ENCODE data around the gene CCM2L. TPM values are rescaled to one million over a fixed set of nuclear protein-coding genes. Genes with fewer than 3 reads are reported as not detected.

Gene CCM2L
- total and polyA plus RNA-seq, 2 of the 4 experiments (the other 2 are of a cell fraction), result not detected

- BruUV-seq (replicated peaks), result no TSS peak
- Histone ChIP-seq H3K4me1 (ENCODE audit: control insufficient read depth, insufficient read depth, low read length) (no peaks in the 10 kb centered on the region), H4K20me1 (ENCODE audit: insufficient read depth, low read length) (no peaks in the 10 kb centered on the region), H3K27me3 (ENCODE audit: control insufficient read depth, insufficient read depth, low read length) (peaks cover 57% of the 10 kb centered on the region), H4K8ac (ENCODE audit: low read depth in 2 of 2, low read length in 2 of 2) (no peak overlapping the region), H2BK20ac (ENCODE audit: low read depth, low read length) (no peak overlapping the region), H3K18ac (ENCODE audit: low read depth, low read length) (no peak overlapping the region), H2BK120ac (ENCODE audit: low read depth, low read length) (no peak overlapping the region), H3K14ac (replicated peaks; ENCODE audit: low read depth, low read length) (no peak overlapping the region), H2BK5ac (ENCODE audit: low read depth, low read length, poor library complexity, severe bottlenecking) (no peak overlapping the region), H3K9ac (ENCODE audit: low read depth, low read length) (no peak overlapping the region), H2AK9ac (replicated peaks; ENCODE audit: low read depth, low read length, poor library complexity) (no peak overlapping the region), H3K4me3 (ENCODE audit: insufficient read depth, low read depth, low read length) (no peak overlapping the region), H2AK5ac (ENCODE audit: low read depth, low read length) (no peak overlapping the region), H3K27ac (ENCODE audit: insufficient read depth, low read length) (no peak overlapping the region), H3K4me2 (ENCODE audit: low read depth, low read length) (no peak overlapping the region), H4K91ac (ENCODE audit: insufficient read depth, low read depth, low read length) (no peak overlapping the region), H3K23ac (ENCODE audit: low read depth, low read length) (no peak overlapping the region), H3K4ac (ENCODE audit: low read depth, low read length) (no peak overlapping the region), H3K56ac (ENCODE audit: extremely low read depth, insufficient read depth, low read length) (no peak overlapping the region), H3K79me1 (ENCODE audit: low read depth in 1 of 2, low read length in 2 of 2) (no peaks in the 10 kb centered on the region), H3K9me1 (ENCODE audit: insufficient read depth, low read length) (no peaks in the 10 kb centered on the region), H4K5ac (ENCODE audit: low read depth, low read length) (no peak overlapping the region), H2AFZ (replicated peaks; ENCODE audit: low read length, poor library complexity) (no peak overlapping the region), H3K9me3 (ENCODE audit: control insufficient read depth, insufficient read depth, low read length) (no peaks in the 10 kb centered on the region), H2BK15ac (ENCODE audit: low read depth, low read length) (no peak overlapping the region), H3K36me3 (ENCODE audit: control insufficient read depth, insufficient read depth, low read length) (no peaks in the 10 kb centered on the region)
- intact Hi-C loops (cut with micrococcal nuclease) (no loop called here), in situ Hi-C loops (cut with MboI; ENCODE audit: low sequenced_read_pairs) (no loop called here), dilution Hi-C loops (cut with HindIII; ENCODE audit: low sequenced_read_pairs, unreplicated experiment) (no loop called here)
- ChIA-PET POLR2A (ENCODE audit: unreplicated experiment) (no interaction called here), CTCF (no interaction called here)
- TF ChIP-seq MAFK (IDR thresholded peaks at IDR 0.05; ENCODE audit: low read depth, low read length) (no peak), RAD21 (IDR thresholded peaks at IDR 0.05; ENCODE audit: low read length) (no peak), USF2 (IDR thresholded peaks at IDR 0.05; ENCODE audit: low read depth, low read length) (no peak), SMC3 (IDR thresholded peaks at IDR 0.05; ENCODE audit: low read depth, low read length) (no peak), CEBPB (IDR thresholded peaks at IDR 0.05; ENCODE audit: low read depth, low read length) (no peak), ELK1 (IDR thresholded peaks at IDR 0.05; ENCODE audit: borderline replicate concordance, low read depth, low read length) (no peak), RCOR1 (IDR thresholded peaks at IDR 0.05; ENCODE audit: insufficient replicate concordance, low read length) (no peak), MXI1 (IDR thresholded peaks at IDR 0.05; ENCODE audit: borderline replicate concordance, low read depth, low read length) (no peak), NFE2L2 (IDR thresholded peaks at IDR 0.05; ENCODE audit: low read depth, low read length) (no peak), RFX5 (IDR thresholded peaks at IDR 0.05; ENCODE audit: low read depth, low read length) (no peak), POLR2A (IDR thresholded peaks at IDR 0.05; ENCODE audit: low read depth, low read length) (no peak), MAZ (IDR thresholded peaks at IDR 0.05; ENCODE audit: borderline replicate concordance, low read depth, low read length) (no peak), FOS (IDR thresholded peaks at IDR 0.05; ENCODE audit: low read depth, low read length) (no peak), BHLHE40 (IDR thresholded peaks at IDR 0.05; ENCODE audit: low read depth, low read length) (no peak), CHD1 (IDR thresholded peaks at IDR 0.05; ENCODE audit: low read depth, low read length) (no peak)
- TF ChIP-seq, protein P1, sequence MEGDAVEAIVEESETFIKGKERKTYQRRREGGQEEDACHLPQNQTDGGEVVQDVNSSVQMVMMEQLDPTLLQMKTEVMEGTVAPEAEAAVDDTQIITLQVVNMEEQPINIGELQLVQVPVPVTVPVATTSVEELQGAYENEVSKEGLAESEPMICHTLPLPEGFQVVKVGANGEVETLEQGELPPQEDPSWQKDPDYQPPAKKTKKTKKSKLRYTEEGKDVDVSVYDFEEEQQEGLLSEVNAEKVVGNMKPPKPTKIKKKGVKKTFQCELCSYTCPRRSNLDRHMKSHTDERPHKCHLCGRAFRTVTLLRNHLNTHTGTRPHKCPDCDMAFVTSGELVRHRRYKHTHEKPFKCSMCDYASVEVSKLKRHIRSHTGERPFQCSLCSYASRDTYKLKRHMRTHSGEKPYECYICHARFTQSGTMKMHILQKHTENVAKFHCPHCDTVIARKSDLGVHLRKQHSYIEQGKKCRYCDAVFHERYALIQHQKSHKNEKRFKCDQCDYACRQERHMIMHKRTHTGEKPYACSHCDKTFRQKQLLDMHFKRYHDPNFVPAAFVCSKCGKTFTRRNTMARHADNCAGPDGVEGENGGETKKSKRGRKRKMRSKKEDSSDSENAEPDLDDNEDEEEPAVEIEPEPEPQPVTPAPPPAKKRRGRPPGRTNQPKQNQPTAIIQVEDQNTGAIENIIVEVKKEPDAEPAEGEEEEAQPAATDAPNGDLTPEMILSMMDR (conservative IDR thresholded peaks at IDR 0.05; ENCODE audit: low read depth, low read length), result no peak
- WGBS, 2 experiments (ENCODE audit: extremely low coverage in 2 of 2, insufficient read length in 1 of 2), result no CpG with 5 or more reads among the region's 2 CpGs
- no peak for DNase-seq
- ATAC-seq (ENCODE audit: low read depth), result no peak
Measured at GRCh38 chr20:31998246-31998645, 12.0 kb upstream of the CCM2L start.
